ENCODE results near the gene COPS6. TPM values are rescaled to one million over a fixed set of nuclear protein-coding genes. Genes with fewer than 3 reads are reported as not detected.

Gene COPS6
- total RNA-seq: 100 to 1,000 TPM in 1 of 5 experiments, 10 to 100 TPM in 4; 65.7 to 103 (median 80.1) TPM
- 100 to 1,000 TPM; 110 to 122 TPM for polyA plus RNA-seq
- 33.1 reads per million, percentile 62 among the genes with 10 or more reads in this experiment for total RNA-seq

- Mint-ChIP-seq H3K36me3 (peaks cover 0 to 34% (median 14%) of the 10 kb centered on the region in 5 donors), H3K27ac (peak within 1 kb of the TSS; percentile 89 to 96 (median 94)), H3K27me3 (peaks cover 0 to 12% (median 0%) of the 10 kb centered on the region in 5 donors), H3K4me1 (peaks cover 11 to 40% (median 20%) of the 10 kb centered on the region in 7 donors), H3K4me3 (peak within 1 kb of the TSS; percentile 82 to 96 (median 90)), H3K9me3 (peaks cover 0 to 11% (median 0%) of the 10 kb centered on the region in 11 donors)
- ATAC-seq: peak; percentile 95
- Histone ChIP-seq H3K27ac (ENCODE audit: low read depth, low read length) (peak within 1 kb of the TSS; percentile 87), H3K4me1 (ENCODE audit: control insufficient read depth in 2 of 2, insufficient read depth in 2 of 2, low read length in 2 of 2) (peaks cover 6 to 11% of the 10 kb centered on the region in 2 donors), H3K36me3 (ENCODE audit: control insufficient read depth in 2 of 3, insufficient read depth in 3 of 3, low read length in 3 of 3) (peaks cover 0 to 40% (median 10%) of the 10 kb centered on the region in 3 experiments), H3K27me3 (ENCODE audit: control insufficient read depth in 2 of 2, insufficient read depth in 2 of 2, low read length in 2 of 2) (no peaks in the 10 kb centered on the region), H3K4me3 (ENCODE audit: low read length) (peak within 1 kb of the TSS; percentile 61), H3K9me3 (ENCODE audit: control insufficient read depth in 2 of 3, low read length in 3 of 3) (no peaks in the 10 kb centered on the region)
- ChIA-PET POLR2A (interaction anchor here (0.7 to 5.2 kb wide), 10 partner anchors 9 to 531 kb away, joined by 3 to 59 read pairs (median 3); partner anchors contain the start of genes AP4M1, GPC2, MBLAC1 and MCM7), CTCF (interaction anchor here (0.6 to 1.2 kb wide), 2 partner anchors 42 to 531 kb away, joined by 3 to 4 read pairs; no protein-coding TSS in a partner anchor)
- peak; percentile 78 to 96 (median 86) for DNase-seq
- intact Hi-C loops (cut with micrococcal nuclease): loop anchor here (1.0 to 10.0 kb wide), 6 partner anchors 8 to 684 kb away; partner anchors contain the start of genes ZNF3 (in 2 of the 2), AP4M1 (in 1 of the 2), BUD31 (in 1 of the 2) and MBLAC1 (in 1 of the 2)
Measured at GRCh38 chr7:100088621-100089457, at the start of gene COPS6. Gene COPS6 (plus strand): TSS chr7:100088969. CDS start chr7:100088991, 22 bp downstream.

GRCh38 chr7:100040575-100040974 lies 48.2 kb upstream of the COPS6 start:
- ChIA-PET CTCF (no interaction called here), POLR2A (interaction anchor here (0.8 to 1.2 kb wide), 2 partner anchors 10 to 23 kb away, joined by 3 to 6 read pairs; no protein-coding TSS in a partner anchor)
- Histone ChIP-seq H3K36me3 (ENCODE audit: control insufficient read depth in 2 of 3, insufficient read depth in 3 of 3, low read length in 3 of 3) (peaks cover 0 to 6% (median 0%) of the 10 kb centered on the region in 3 experiments), H3K9me3 (ENCODE audit: control insufficient read depth in 2 of 3, low read length in 3 of 3) (no peaks in the 10 kb centered on the region), H3K4me1 (ENCODE audit: control insufficient read depth in 2 of 2, insufficient read depth in 2 of 2, low read length in 2 of 2) (peaks cover 0 to 6% of the 10 kb centered on the region in 2 donors), H3K27ac (ENCODE audit: low read depth, low read length) (no peak overlapping the region), H3K4me3 (ENCODE audit: low read length) (no peak overlapping the region), H3K27me3 (ENCODE audit: control insufficient read depth in 2 of 2, insufficient read depth in 2 of 2, low read length in 2 of 2) (no peaks in the 10 kb centered on the region)
- intact Hi-C loops (cut with micrococcal nuclease): no loop called here
- no peak overlapping the region for H3K4me3 Mint-ChIP-seq
- peak overlapping the region in 7 of 9 donors; percentile 6 to 66 (median 55) for H3K27ac Mint-ChIP-seq
- H3K27me3 Mint-ChIP-seq: no peaks in the 10 kb centered on the region
- ATAC-seq (no peak), DNase-seq (peak in 1 of 9 donors; percentile 7)
- no peaks in the 10 kb centered on the region for H3K9me3 Mint-ChIP-seq
- H3K4me1 Mint-ChIP-seq: peaks cover 9 to 30% (median 18%) of the 10 kb centered on the region in 7 donors
- peaks cover 5 to 20% (median 10%) of the 10 kb centered on the region in 5 donors for H3K36me3 Mint-ChIP-seq

- intact Hi-C loops (cut with micrococcal nuclease): no loop called here
- Histone ChIP-seq H3K4me1 (ENCODE audit: control insufficient read depth in 2 of 2, insufficient read depth in 2 of 2, low read length in 2 of 2) (peaks cover 6% of the 10 kb centered on the region in 2 donors), H3K4me3 (ENCODE audit: low read length) (no peak overlapping the region), H3K36me3 (ENCODE audit: control insufficient read depth in 2 of 3, insufficient read depth in 3 of 3, low read length in 3 of 3) (peaks cover 0 to 5% (median 0%) of the 10 kb centered on the region in 3 experiments), H3K27me3 (ENCODE audit: control insufficient read depth in 2 of 2, insufficient read depth in 2 of 2, low read length in 2 of 2) (no peaks in the 10 kb centered on the region), H3K9me3 (ENCODE audit: control insufficient read depth in 2 of 3, low read length in 3 of 3) (no peaks in the 10 kb centered on the region), H3K27ac (ENCODE audit: low read depth, low read length) (no peak overlapping the region)
- Mint-ChIP-seq H3K4me1 (peaks cover 9 to 36% (median 26%) of the 10 kb centered on the region in 7 donors), H3K9me3 (no peaks in the 10 kb centered on the region), H3K27me3 (peaks cover 0 to 3% (median 0%) of the 10 kb centered on the region in 5 donors), H3K27ac (peak overlapping the region in 1 of 9 donors; percentile 42), H3K4me3 (peak overlapping the region in 3 of 10 donors; percentile 17 to 48 (median 42)), H3K36me3 (peaks cover 0 to 4% (median 0%) of the 10 kb centered on the region in 5 donors)
- CTCF ChIA-PET: no interaction called here
- POLR2A ChIA-PET: interaction anchor here (0.8 kb wide), 1 partner anchor 29 kb away, joined by 4 read pairs; the partner anchor contains the start of gene ZKSCAN1
- ATAC-seq: peak; percentile 45
- no peak for DNase-seq
Measured at GRCh38 chr7:100044718-100045117, 44.1 kb upstream of the COPS6 start.

GRCh38 chr7:100048680-100049079 lies 40.1 kb upstream of the COPS6 start:
- Mint-ChIP-seq H3K27ac (peak overlapping the region; percentile 51 to 98 (median 90)), H3K4me3 (peak overlapping the region; percentile 70 to 95 (median 90)), H3K9me3 (no peaks in the 10 kb centered on the region), H3K36me3 (peaks cover 0 to 2% (median 0%) of the 10 kb centered on the region in 5 donors), H3K27me3 (peaks cover 0 to 3% (median 0%) of the 10 kb centered on the region in 5 donors), H3K4me1 (peaks cover 4 to 33% (median 25%) of the 10 kb centered on the region in 7 donors)
- DNase-seq: peak in 1 of 9 donors; percentile 2
- peaks cover 0 to 7% (median 0%) of the 10 kb centered on the region in 3 experiments for H3K36me3 ChIP-seq (ENCODE audit: control insufficient read depth in 2 of 3, insufficient read depth in 3 of 3, low read length in 3 of 3)
- intact Hi-C loops (cut with micrococcal nuclease): loop anchor here (1.0 to 2.0 kb wide), 8 partner anchors 32 to 381 kb away; partner anchors contain the start of genes ZKSCAN1 (in 2 of the 2), ZNF3 (in 2 of the 2), AP4M1 (in 1 of the 2) and MCM7 (in 1 of the 2)
- no peak overlapping the region for H3K27ac ChIP-seq (ENCODE audit: low read depth, low read length)
- POLR2A ChIA-PET: interaction anchor here (0.7 to 2.7 kb wide), 7 partner anchors 22 to 130 kb away, joined by 3 to 11 read pairs (median 7); partner anchors contain the start of genes MCM7, TRIM4 and ZKSCAN1
- peaks cover 0 to 6% of the 10 kb centered on the region in 2 donors for H3K4me1 ChIP-seq (ENCODE audit: control insufficient read depth in 2 of 2, insufficient read depth in 2 of 2, low read length in 2 of 2)
- no peak for ATAC-seq
- CTCF ChIA-PET: interaction anchor here (0.6 to 1.6 kb wide), 4 partner anchors 33 to 119 kb away, joined by 3 to 4 read pairs (median 4); partner anchors contain the start of gene ZKSCAN1
- H3K27me3 ChIP-seq (ENCODE audit: control insufficient read depth in 2 of 2, insufficient read depth in 2 of 2, low read length in 2 of 2): no peaks in the 10 kb centered on the region
- H3K4me3 ChIP-seq (ENCODE audit: low read length): no peak overlapping the region
- H3K9me3 ChIP-seq (ENCODE audit: control insufficient read depth in 2 of 3, low read length in 3 of 3): no peaks in the 10 kb centered on the region

- Mint-ChIP-seq H3K4me1 (peaks cover 4 to 29% (median 25%) of the 10 kb centered on the region in 7 donors), H3K27me3 (peaks cover 0 to 3% (median 0%) of the 10 kb centered on the region in 5 donors), H3K9me3 (no peaks in the 10 kb centered on the region), H3K36me3 (no peaks in the 10 kb centered on the region), H3K4me3 (peak within 1 kb of the TSS; percentile 86 to 95 (median 92)), H3K27ac (peak within 1 kb of the TSS; percentile 81 to 98 (median 97))
- Histone ChIP-seq H3K27ac (ENCODE audit: low read depth, low read length) (peak within 1 kb of the TSS; percentile 95), H3K36me3 (ENCODE audit: control insufficient read depth in 2 of 3, insufficient read depth in 3 of 3, low read length in 3 of 3) (peaks cover 0 to 7% (median 0%) of the 10 kb centered on the region in 3 experiments), H3K9me3 (ENCODE audit: control insufficient read depth in 2 of 3, low read length in 3 of 3) (no peaks in the 10 kb centered on the region), H3K4me3 (ENCODE audit: low read length) (peak within 1 kb of the TSS; percentile 92), H3K4me1 (ENCODE audit: control insufficient read depth in 2 of 2, insufficient read depth in 2 of 2, low read length in 2 of 2) (peaks cover 0 to 6% of the 10 kb centered on the region in 2 donors), H3K27me3 (ENCODE audit: control insufficient read depth in 2 of 2, insufficient read depth in 2 of 2, low read length in 2 of 2) (no peaks in the 10 kb centered on the region)
- CTCF ChIA-PET: interaction anchor here (0.7 to 1.6 kb wide), 6 partner anchors 19 to 489 kb away, joined by 3 to 4 read pairs (median 4); partner anchors contain the start of genes AGFG2 and ZKSCAN1
- intact Hi-C loops (cut with micrococcal nuclease): loop anchor here (1.0 to 5.0 kb wide), 9 partner anchors 31 to 380 kb away; partner anchors contain the start of genes TRIM4 (in 2 of the 2), ZKSCAN1 (in 2 of the 2), ZNF3 (in 2 of the 2) and AP4M1 (in 1 of the 2)
- peak; percentile 94 for ATAC-seq
- DNase-seq: peak; percentile 70 to 89 (median 78)
- POLR2A ChIA-PET: interaction anchor here (0.6 to 2.7 kb wide), 14 partner anchors 9 to 387 kb away, joined by 3 to 11 read pairs (median 5); partner anchors contain the start of genes MCM7, MEPCE, TRIM4 and ZCWPW1
Measured at GRCh38 chr7:100049441-100050291, 39.1 kb upstream of the COPS6 start, which contains the start of gene ZSCAN21. Gene ZSCAN21 (plus strand): TSS chr7:100049774. CDS start chr7:100057007, 7,233 bp downstream.
